AG04449 (cell line): ENCODE results near the gene EFCAB12.

ENCODE experiments used
- CTCF ChIA-PET: fragments of 350-600 bp; formaldehyde crosslinking; extraction: SDS; loops from one replicate; lab custom pipeline; 2021; ENCODE audit warnings: antibody characterized with exemption; lab: Yijun Ruan, JAX
- POLR2A ChIA-PET: fragments of 400-600, 350-600 bp; formaldehyde crosslinking; extraction: SDS; loops from one replicate; lab custom pipeline; 2020; ENCODE audit warnings: antibody characterized with exemption, inconsistent platforms; lab: Yijun Ruan, JAX
- DNase-seq: peaks from one replicate; pipeline ENCODE4 v3.0.0-alpha.2; 2010; ENCODE audit warnings: low read depth, low spot score
- H3K4me3 ChIP-seq: 2 replicates; pipeline ENCODE4 v1.5.1; 2011; ENCODE audit warnings: low read depth, mild to moderate bottlenecking, control low read depth, low read length
- TF ChIP-seq, protein P1 (sequence below): IDR thresholded peaks from one replicate; pipeline ENCODE4 v1.5.1; 2011; ENCODE audit warnings: mild to moderate bottlenecking, moderate library complexity, low read length, control low read depth, inconsistent platforms; ENCODE audit not compliant: insufficient read depth; ENCODE audit errors: missing control alignments

Gene EFCAB12

GRCh38 chr3:129441782-129442181 is 13.3 kb upstream of the EFCAB12 start:
- H3K4me3 ChIP-seq = peak overlapping the region; percentile 23
- CTCF ChIA-PET = interaction anchor here (0.9 to 1.2 kb wide), 4 partner anchors 12 to 383 kb away, joined by 3 read pairs; no protein-coding TSS in a partner anchor
- DNase-seq = peak; percentile 23

GRCh38 chr3:129441215-129441614 is 12.8 kb upstream of the EFCAB12 start:
- POLR2A ChIA-PET = interaction anchor here (0.6 to 1.4 kb wide), 2 partner anchors 44 to 126 kb away, joined by 5 to 6 read pairs; a partner anchor contains a TSS

More at GRCh38 chr3:129441782-129442181, 13.3 kb upstream of the EFCAB12 start:
- POLR2A ChIA-PET = interaction anchor here (0.6 to 1.4 kb wide), 2 partner anchors 44 to 126 kb away, joined by 5 to 6 read pairs; a partner anchor contains a TSS
- TF ChIP-seq, protein P1, sequence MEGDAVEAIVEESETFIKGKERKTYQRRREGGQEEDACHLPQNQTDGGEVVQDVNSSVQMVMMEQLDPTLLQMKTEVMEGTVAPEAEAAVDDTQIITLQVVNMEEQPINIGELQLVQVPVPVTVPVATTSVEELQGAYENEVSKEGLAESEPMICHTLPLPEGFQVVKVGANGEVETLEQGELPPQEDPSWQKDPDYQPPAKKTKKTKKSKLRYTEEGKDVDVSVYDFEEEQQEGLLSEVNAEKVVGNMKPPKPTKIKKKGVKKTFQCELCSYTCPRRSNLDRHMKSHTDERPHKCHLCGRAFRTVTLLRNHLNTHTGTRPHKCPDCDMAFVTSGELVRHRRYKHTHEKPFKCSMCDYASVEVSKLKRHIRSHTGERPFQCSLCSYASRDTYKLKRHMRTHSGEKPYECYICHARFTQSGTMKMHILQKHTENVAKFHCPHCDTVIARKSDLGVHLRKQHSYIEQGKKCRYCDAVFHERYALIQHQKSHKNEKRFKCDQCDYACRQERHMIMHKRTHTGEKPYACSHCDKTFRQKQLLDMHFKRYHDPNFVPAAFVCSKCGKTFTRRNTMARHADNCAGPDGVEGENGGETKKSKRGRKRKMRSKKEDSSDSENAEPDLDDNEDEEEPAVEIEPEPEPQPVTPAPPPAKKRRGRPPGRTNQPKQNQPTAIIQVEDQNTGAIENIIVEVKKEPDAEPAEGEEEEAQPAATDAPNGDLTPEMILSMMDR = no peak

GRCh38 chr3:129440618-129441190 is 12.3 kb upstream of the EFCAB12 start:
- TF ChIP-seq, protein P1 = no peak
- DNase-seq = no peak
- peak overlapping the region; percentile 93 for H3K4me3 ChIP-seq
- ChIA-PET POLR2A (interaction anchor here (0.8 to 1.8 kb wide), 8 partner anchors 8 to 125 kb away, joined by 3 to 13 read pairs (median 4); partner anchors contain the start of gene EFCAB12), CTCF (interaction anchor here (1.2 to 1.5 kb wide), 2 partner anchors 10 to 470 kb away, joined by 3 to 5 read pairs; no protein-coding TSS in a partner anchor)

More at GRCh38 chr3:129441215-129441614, 12.8 kb upstream of the EFCAB12 start:
- peak overlapping the region; percentile 93 for H3K4me3 ChIP-seq
- CTCF ChIA-PET = interaction anchor here (0.9 to 1.5 kb wide), 3 partner anchors 10 to 24 kb away, joined by 3 to 5 read pairs (median 3); no protein-coding TSS in a partner anchor
- no peak for DNase-seq
- TF ChIP-seq, protein P1 = no peak

DNA sequence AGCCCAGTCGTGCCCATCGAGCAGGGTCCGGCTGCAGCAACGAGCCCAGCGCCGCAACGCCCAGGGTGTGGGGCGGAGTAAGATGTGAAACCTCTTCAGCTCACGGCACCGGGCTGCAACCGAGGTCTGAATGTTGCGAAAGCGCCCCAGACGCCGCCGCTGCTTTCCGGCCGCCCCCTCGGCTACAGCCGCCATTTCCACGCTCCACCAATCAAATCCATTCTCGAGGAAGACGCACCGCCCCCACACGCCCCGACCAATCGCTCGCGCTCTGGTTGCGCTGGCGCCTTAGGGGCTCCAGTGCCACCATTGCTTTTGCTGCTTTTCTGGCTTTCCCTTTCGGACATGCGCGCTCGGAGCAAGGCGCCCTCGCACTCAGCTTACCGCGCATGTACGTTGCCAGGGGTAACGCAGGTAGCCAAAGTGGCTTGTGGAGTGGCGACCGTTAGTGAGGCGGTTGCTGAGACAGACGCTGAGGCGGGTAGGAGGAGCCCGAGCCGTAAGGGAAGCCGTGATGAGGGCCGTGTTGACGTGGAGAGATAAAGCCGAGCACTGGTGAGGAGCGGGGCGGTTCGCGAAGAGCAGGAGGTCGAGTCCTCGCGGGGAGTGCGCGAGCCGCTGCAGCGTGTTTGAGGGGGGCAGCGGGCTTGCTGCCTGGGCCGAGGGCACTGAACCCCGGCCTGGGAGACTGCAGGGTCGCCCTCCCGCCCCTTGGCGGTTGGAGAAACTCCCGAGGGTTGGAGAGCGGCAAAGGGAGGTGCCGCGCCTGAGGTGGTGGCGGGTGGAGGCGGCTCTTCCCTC is 11.6 kb upstream of the EFCAB12 start, which contains the start of the genes IFT122 and MBD4:
Gene IFT122 (plus strand): TSS at position 408 of the 801 bp plus-strand sequence. CDS start 107 bp downstream, at position 515.
Gene MBD4 (minus strand): TSS at position 132 of the 801 bp plus-strand sequence. CDS start 115 bp downstream, at position 17.
- CTCF ChIA-PET = interaction anchor here (1.1 to 1.7 kb wide), 6 partner anchors 9 to 470 kb away, joined by 3 to 5 read pairs (median 4); partner anchors contain the start of gene EFCAB12
- DNase-seq = peak; percentile 95
- TF ChIP-seq, protein P1 = no peak
- H3K4me3 ChIP-seq = peak within 1 kb of the TSS; percentile 93
- POLR2A ChIA-PET = interaction anchor here (0.7 to 1.8 kb wide), 9 partner anchors 8 to 147 kb away, joined by 3 to 13 read pairs (median 4); partner anchors contain the start of gene EFCAB12

DNA sequence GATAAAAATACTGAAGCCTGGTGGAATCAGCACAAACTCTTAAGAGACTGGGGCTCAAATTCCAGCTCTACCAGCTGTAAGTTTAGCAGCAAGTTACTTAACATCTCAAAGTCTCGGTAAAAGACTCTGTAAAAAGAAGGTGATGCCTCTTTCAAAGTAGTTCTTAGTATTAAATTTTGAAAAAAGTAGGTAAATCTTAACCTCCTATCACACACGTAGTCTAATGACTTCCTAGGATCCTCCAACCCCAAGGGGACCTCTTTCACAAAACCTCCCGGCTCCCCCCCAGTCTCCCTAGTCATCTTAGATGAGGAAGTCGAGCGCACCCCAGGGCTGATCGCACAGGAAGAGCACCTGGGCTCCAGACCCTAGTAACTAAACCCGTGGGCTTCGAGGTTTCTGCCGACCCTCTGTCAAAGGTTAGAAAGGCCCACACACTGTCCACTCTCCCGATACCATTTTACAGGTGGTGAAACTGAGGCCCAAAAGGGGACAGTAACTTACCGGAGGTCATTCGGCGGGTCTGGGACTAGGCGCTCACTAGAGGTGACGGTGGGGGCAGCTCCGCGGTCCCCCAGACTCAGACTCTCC is 10.9 kb upstream of the EFCAB12 start:
- no peak for DNase-seq
- TF ChIP-seq, protein P1 = no peak
- H3K4me3 ChIP-seq = peak overlapping the region; percentile 93
- POLR2A ChIA-PET = interaction anchor here (0.7 to 1.8 kb wide), 7 partner anchors 8 to 147 kb away, joined by 3 to 13 read pairs (median 4); partner anchors contain the start of gene EFCAB12
- CTCF ChIA-PET = interaction anchor here (0.9 to 1.7 kb wide), 7 partner anchors 10 to 469 kb away, joined by 3 to 5 read pairs (median 3); partner anchors contain the start of gene EFCAB12
